Retinal pigment epithelial cell (primary cell): ENCODE results near the gene CENPB.

Experiments used
- DNase-seq: peaks from one replicate; pipeline ENCODE4 v3.0.0-alpha.2; 2010; ENCODE audit warnings: low read depth
- H3K4me3 ChIP-seq: 2 replicates; pipeline ENCODE4 v1.5.1; 2011; ENCODE audit warnings: mild to moderate bottlenecking, low read length, control low read depth, moderate library complexity
- TF ChIP-seq, protein P1 (sequence below): conservative IDR thresholded peaks from 2 replicates; pipeline ENCODE4 v1.5.1; 2011; ENCODE audit warnings: low read depth, low read length, control low read depth, inconsistent platforms

CENPB gene

DNA sequence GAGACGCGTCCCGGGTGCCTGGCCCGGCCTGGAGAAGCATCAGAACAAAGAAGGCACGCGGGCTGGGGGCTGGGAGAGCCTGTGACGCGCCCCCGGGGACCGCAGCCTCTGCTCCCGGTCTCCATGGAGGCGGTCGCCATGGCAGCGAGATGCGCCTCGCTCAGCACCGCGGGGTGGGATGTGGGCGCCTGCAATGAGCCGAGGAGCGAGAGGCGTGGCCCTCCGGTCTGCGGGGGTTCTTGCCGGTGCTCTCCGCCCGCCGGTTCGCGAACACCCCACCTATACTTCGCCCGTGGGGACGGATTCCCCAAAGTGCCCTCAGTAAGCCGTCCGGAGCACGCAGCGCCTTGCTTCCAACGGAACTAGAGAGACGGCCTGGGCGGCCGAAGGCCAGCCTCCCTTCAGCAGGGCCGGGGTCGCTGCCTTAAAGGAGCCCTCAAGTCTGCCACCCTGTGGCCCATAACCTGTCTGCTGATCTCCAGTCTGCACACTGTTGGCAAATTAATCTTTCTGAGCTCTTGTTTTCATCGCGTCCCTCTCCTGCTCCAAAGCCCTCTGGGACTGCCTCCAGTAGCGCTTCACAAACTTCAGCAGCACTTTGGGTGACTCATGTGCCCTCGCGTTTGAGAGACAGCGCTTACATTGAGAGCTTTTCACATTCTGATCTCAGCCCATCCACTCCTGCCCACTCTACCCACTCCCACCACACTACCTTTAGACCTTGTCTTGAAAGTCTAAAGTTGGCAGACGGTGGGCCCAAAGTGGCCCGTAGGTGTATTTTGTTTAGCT is 18.0 kb downstream of the CENPB start:
- peak; percentile 69 for DNase-seq
- TF ChIP-seq, protein P1, sequence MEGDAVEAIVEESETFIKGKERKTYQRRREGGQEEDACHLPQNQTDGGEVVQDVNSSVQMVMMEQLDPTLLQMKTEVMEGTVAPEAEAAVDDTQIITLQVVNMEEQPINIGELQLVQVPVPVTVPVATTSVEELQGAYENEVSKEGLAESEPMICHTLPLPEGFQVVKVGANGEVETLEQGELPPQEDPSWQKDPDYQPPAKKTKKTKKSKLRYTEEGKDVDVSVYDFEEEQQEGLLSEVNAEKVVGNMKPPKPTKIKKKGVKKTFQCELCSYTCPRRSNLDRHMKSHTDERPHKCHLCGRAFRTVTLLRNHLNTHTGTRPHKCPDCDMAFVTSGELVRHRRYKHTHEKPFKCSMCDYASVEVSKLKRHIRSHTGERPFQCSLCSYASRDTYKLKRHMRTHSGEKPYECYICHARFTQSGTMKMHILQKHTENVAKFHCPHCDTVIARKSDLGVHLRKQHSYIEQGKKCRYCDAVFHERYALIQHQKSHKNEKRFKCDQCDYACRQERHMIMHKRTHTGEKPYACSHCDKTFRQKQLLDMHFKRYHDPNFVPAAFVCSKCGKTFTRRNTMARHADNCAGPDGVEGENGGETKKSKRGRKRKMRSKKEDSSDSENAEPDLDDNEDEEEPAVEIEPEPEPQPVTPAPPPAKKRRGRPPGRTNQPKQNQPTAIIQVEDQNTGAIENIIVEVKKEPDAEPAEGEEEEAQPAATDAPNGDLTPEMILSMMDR, result peak; percentile 65
- peak overlapping the region; percentile 78 for H3K4me3 ChIP-seq

DNA sequence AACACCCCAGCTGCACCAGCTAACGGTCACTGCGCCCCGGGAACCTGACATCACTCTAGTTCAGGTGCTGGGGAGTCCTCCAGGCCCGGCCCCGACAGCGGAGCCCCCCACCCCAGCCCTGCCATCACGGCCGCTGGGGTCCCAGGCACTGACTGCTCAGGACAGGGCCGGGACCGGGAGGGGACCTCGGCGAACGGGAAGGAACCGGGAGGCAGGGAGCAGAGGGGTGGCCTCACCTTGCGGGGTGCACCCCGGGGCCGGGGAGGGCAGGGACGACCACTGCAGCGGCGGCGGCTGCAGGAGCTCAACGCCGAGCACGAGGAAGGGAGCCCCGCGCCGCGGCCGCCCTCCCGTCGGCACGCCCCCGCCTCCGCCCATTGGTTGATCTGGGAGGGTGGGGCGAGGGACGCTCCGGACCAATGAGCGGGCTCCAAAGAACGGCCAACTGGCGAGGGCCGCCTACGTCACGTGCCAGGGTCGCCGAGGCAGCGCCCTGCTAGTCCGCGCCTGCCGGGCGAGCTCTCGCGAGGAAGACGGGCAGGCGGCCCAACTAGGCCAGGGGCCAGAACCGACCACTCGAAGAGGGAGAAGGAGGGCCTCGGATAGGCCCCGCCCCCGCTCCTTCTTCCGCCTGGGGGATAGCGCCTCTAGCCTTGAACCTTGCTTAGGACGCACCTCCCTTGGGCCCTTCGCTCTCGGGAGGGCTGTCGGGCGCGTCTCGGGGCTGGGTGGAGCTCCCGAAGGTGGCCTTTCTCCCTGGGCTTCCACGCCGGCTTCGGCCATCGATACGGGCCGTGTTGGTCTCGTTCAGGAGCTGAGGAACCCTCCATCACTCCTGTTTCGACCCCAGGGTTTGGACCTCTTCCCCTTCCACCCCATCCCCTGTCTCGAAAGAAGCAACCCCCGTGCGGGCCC is 18.9 kb downstream of the CENPB start, which contains the start of gene ADISSP:
Gene ADISSP (minus strand): TSS at position 327 of the 915 bp plus-strand sequence. CDS start 7,653 bp downstream, outside the sequence.
- H3K4me3 ChIP-seq, result peak within 1 kb of the TSS; percentile 78
- peak; percentile 96 for DNase-seq
- TF ChIP-seq, protein P1, result peak; percentile 24

DNA sequence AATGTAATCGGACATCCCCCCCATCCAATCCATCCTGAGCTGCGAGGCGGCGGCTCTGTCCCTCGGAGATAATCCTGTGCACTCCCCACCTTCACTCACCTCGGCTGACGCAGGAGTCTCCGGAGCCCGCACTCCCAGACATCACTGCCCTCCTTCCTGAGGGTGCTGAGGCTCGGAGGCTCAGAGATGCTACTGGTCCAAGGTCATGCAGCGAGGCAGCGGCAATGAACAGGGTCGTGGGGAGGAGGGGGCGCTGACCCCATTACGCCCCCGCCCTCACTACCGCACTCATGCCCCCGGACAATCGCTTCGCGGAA is 19.5 kb downstream of the CENPB start:
- H3K4me3 ChIP-seq, result peak overlapping the region; percentile 70
- DNase-seq, result no peak
- TF ChIP-seq, protein P1, result no peak

DNA sequence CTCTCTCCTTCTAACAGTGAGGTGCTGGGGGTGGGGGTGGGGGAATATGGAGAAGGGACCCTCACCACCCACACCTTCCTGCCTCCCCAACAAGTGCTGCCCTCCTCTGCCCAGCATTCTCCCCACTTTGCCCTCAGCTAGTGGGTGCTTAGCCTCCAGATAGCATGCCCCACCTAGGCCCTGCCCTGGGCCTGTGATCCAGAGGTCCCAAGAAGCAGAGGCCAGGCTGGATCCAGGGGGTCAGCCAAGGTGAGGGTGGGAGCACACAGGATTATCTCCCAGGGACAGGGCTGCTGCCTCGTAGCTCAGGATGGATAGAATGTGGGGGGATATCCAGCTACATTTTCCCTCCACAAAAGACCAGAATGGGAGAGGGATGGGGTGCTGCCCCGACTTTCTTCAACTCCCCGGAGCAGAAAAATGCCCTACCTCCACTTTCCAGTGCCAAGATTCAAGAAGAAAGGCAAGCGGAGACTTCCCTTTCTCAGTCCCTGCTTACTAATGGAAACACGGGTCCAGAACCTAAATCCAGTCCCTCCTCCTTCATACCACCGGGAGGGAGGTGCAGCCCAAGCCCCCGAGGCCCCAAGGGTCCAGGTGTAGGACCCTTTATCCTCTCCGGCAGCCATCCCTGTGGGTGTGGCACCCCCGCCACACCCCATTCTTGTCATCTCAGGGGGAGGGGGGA is 20.0 kb downstream of the CENPB start:
- peak overlapping the region; percentile 70 for H3K4me3 ChIP-seq
- no peak for DNase-seq
- TF ChIP-seq, protein P1, result no peak

DNA sequence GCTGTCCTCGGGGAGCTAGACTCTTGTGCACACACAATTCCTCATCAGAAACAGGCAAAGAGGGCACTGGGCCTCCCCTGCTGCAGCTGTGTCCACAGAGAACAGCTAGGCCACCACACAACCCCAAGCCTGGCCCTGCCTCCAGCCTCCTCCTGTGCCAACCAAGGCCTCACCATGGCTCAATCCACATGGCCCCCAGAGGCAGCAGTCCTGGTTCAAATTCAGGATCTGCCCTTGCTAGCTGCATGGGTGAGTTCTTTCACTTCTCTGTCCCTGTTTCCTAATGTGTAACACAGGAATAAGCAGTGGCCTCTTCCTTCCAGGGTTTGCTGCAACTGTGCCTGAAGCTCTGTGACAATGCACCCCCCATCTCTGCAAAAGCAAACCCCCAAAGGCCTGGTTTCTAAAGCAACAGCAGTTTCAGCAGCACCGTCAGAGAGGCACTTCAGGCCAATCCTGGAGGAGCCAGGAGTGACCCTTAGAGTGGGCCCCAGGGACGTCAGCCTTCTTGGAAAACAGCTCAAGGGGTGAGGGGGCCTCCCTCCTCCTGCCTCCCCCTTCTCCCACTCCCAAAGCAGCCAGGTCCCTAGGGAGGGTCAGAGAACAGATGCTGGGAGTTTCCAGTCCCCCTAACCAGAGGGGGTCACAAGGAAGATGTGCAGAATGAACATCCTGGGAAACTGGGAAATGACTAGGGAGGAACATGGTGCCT is 21.2 kb downstream of the CENPB start:
- no peak for DNase-seq
- TF ChIP-seq, protein P1, result no peak
- H3K4me3 ChIP-seq, result no peak overlapping the region

DNA sequence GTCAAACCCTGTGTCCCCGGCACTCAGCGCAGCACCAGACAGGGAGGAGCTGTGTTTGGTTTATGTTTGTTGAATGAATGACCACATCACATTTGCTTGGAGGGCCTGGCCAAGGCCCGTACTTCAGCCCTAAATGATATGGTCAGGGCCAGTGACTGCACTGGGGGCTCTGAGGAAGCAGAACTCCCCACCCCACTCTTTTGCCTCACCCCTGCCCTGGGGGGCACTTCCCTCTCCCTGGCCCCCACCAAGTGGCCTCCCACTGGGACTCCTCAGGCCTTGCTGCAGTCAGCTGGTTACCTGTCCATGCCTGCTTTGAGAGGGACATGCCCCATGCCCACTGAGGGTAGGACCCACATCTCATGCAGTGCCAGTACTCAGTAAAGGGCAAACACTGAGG is 21.9 kb downstream of the CENPB start:
- H3K4me3 ChIP-seq, result no peak overlapping the region
- DNase-seq, result no peak
- TF ChIP-seq, protein P1, result no peak
